GM12874 (cell line): Measurements from ENCODE around the gene PCDH15.

Experiments
- TF ChIP-seq, protein P1 (sequence below): IDR thresholded peaks from 2 replicates; pipeline ENCODE4 v1.5.1; 2011; ENCODE audit warnings: low read depth, mild to moderate bottlenecking, control low read depth, low read length, moderate library complexity; ENCODE audit not compliant: insufficient read depth

PCDH15 gene

DNA sequence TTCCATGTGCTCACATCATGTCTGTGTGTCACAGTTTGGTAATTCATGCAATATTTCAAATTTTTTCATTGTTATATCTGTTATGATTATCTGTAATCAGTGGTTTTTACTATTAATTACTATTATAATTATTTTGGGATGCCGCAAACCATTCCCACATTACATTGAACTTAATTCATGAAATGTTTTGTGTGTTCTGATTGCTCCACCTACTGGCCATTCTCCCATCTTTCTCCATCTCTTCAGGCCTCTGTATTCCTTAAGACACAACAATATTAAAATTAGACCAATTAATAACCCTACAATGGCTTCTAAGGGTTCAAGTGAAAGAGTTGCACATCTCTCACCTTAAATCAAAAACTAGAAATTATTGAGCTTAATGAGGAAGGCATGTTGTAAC is 398.5 kb downstream of the PCDH15 start:
- TF ChIP-seq, protein P1, sequence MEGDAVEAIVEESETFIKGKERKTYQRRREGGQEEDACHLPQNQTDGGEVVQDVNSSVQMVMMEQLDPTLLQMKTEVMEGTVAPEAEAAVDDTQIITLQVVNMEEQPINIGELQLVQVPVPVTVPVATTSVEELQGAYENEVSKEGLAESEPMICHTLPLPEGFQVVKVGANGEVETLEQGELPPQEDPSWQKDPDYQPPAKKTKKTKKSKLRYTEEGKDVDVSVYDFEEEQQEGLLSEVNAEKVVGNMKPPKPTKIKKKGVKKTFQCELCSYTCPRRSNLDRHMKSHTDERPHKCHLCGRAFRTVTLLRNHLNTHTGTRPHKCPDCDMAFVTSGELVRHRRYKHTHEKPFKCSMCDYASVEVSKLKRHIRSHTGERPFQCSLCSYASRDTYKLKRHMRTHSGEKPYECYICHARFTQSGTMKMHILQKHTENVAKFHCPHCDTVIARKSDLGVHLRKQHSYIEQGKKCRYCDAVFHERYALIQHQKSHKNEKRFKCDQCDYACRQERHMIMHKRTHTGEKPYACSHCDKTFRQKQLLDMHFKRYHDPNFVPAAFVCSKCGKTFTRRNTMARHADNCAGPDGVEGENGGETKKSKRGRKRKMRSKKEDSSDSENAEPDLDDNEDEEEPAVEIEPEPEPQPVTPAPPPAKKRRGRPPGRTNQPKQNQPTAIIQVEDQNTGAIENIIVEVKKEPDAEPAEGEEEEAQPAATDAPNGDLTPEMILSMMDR, result peak; percentile 17; the same call in 1 of the 2 replicates

DNA sequence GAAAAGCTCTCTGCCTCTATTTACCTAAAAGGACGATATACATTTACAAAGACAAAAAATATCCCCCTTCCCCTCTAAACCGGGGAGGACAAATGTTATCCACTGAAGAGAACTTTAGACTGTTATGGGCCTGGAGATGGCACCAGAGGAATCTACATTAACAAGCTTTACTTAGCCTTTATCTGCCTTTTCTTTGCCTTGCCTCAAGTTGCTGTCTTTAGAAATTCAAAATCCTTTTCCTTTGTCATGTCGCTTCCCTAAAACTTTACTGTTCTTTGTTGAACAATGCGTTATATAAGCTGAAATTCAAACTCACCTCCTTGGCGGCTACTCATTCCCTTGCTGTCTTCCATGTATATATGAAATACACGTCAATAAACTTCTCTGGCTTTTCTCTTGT is 405.0 kb downstream of the PCDH15 start:
- TF ChIP-seq, protein P1, result no peak

DNA sequence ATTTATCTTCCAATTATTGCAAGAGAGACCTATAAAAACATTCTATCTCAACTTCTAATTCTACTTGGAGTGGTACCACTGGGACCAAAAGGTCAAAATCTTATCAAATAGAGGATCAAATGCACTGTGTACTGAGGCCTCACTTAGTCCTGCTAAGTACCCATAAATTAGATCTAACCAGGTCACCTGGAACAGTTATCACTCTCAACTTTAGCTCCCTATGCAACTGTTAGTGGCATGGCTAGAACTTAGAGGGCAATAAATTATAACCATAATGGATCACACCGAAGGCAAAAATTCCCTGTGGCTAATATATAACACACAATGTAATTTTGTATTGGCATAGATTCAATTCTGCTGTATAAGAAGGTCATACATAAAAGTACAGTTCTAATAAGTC is 428.9 kb downstream of the PCDH15 start:
- TF ChIP-seq, protein P1, result no peak

DNA sequence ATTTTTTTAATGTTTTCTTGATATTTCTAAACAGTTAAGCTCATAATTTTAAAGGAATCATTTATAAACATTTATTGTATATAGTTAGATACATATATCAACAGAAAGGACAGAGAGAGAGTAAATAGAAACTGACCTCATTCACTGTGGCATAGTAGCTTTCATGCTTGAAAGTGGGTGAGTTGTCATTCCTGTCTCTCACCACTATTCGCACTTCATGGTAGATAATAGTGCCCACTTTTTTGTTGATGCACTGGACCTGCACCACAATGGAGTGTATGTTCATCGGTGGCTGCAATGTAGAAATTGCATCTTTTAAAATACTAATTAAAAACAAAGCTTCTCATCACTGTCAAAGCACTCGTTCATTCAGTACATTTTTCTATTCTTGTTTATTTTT is 432.0 kb downstream of the PCDH15 start:
- TF ChIP-seq, protein P1, result no peak

DNA sequence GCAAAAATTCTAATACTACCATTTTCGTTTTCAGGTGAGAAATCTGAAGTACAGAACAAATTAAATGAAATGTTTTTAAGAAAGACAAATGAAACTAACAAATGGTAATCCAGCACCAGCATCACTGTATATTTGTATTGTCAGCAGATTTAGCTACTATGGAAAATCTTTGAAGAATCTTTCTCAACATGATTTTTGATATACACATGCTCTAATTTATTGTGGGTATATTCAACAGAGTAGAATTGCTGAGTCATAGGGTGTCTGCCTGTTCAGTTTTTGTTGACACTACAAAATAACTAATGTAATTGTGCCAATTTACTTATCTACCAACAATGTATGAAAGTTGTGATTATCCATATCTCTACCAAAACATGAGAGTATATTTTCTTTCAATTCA is 437.6 kb downstream of the PCDH15 start:
- TF ChIP-seq, protein P1, result no peak

DNA sequence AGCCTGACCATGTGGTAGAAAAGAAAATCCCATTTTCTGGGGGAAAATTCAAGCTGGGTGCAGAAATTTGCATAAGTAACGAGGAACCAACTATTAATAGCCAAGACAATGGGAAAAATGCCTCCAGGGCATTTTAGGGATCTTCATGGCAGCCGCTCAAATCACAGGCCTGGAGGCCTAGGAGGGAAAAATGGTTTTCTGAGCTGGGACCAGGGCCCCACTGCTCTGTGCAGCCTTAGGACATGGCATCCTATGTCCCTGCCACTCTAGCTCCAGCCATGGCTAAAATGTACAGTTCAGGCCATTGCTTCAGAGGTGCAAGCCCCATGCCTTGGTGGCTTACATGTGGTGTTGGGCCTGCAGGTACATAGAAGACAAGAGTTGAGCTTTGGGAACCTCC is 459.0 kb downstream of the PCDH15 start:
- TF ChIP-seq, protein P1, result no peak

DNA sequence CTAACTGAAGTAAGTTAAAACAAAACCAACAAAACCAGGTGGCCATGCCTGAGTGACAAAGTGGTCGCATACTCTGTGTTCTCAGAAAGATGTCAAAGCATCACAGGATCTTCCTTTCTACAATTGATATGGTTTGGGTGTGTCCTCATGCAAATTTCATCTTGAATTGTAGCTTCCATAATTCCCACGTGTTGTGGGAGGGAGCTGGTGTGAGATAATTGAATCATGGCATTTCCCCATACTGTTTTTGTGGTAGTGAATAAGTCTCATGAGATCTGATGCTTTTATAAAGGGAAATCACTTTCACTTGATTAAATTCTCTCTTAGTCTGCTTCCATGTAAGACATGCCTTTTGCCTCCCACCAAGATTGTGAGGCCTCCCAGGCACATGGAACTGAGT is 465.7 kb downstream of the PCDH15 start:
- TF ChIP-seq, protein P1, result no peak

DNA sequence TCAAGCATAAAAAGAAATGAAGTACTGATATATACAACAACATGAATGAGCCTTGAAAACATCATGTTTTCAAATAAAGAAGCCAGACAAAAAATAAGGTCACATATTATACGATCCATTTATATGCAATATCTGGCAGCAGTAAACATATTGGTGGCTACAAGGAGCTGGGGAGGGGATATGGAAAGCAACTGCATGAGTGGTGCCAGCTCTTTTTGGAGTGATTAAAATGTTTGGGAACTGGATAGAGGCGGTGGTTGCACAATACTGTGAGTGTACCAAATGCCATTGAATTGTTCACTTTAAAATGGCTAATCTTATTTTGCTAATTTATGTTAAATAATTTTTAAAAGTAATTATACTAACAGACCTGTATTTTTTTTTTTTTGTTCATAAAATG is 481.7 kb downstream of the PCDH15 start:
- TF ChIP-seq, protein P1, result no peak
